Inferior parietal cortex (tissue), 1 donor: ENCODE measurements around the gene DTD1.

ENCODE experiments used
- DNase-seq: peaks from one replicate; pipeline ENCODE4 v3.0.0-alpha.2; 2016; ENCODE audit errors: extremely low spot score

Gene DTD1

GRCh38 chr20:18795366-18795765 lies 207.5 kb downstream of the DTD1 start:
- no peak for DNase-seq

DNA sequence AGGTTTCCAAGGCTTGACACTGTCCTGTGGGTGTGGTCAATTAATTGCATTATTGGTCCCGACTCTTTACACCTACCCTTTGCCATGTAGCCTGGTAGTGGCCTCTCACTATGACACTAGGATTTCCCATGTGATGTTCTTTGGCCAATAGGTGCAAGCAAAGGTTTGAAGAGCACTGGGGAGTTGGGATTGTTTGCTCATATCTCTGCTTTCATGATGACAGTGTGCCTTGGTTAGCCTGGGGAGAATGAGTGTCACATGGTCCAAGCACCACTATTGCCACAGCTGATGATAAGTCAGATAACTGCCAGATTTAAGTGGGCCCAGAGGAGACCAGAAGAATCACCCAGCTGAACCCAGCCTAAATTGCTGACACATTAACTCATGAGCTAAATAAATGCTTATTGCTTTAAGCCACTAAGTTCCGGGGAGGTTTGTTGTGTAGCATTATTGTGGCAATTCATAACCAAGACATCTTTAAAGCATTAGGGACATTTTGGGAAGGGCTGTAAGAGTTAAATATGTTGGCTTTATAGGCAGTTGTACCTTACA lies 208.5 kb downstream of the DTD1 start:
- no peak for DNase-seq

GRCh38 chr20:18801516-18801915 lies 213.7 kb downstream of the DTD1 start:
- no peak for DNase-seq

- DNase-seq = no peak
Observed at GRCh38 chr20:18802012-18802634, 214.3 kb downstream of the DTD1 start.

DNA sequence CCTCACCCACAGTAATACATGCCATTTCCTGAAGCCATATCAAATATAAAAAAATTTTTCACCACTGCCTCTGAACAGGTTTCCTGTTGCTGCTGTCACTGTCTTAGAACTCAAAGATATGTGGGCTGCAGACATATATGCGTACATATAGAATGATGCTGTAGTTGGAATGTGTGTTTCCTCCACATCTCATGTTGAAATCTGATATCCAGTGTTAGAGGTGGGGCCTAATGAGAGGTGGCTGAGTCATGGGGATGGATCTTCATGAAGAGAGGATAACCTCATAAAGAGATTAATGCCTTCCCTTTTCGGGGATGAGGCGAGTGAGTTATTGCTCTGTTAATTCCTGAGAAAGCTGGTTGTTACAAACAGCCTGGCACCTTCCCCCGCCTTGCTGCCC lies 218.0 kb downstream of the DTD1 start:
- no peak for DNase-seq

- DNase-seq = no peak
Observed at GRCh38 chr20:18808712-18809111, 220.9 kb downstream of the DTD1 start.

- no peak for DNase-seq
Observed at GRCh38 chr20:18811186-18811585, 223.3 kb downstream of the DTD1 start.

DNA sequence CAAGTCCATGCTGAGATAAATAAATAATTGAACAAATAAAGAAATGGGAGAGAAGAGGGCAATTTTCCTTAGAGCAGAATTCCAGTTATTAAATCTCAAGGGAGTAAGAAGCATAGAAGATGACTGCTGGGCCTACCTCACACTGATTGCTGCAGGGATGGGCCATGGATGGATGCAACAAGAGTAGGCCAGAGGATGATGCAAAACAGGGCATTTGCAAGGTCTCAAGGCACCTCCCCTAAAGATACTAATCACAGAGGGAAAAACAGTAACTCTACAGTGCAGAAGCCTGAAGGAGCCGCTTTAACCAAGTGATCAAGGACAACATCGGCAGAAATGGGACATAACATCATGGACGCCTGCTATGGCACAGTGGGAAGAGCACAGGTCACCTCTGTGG lies 224.1 kb downstream of the DTD1 start:
- no peak for DNase-seq

GRCh38 chr20:18813483-18813882 lies 225.6 kb downstream of the DTD1 start, which contains the start of gene SCP2D1:
TSS of gene SCP2D1 (plus strand) at chr20:18813783. CDS start at chr20:18813816, 33 bp downstream.
- no peak for DNase-seq

GRCh38 chr20:18815194-18815942 lies 227.5 kb downstream of the DTD1 start:
- no peak for DNase-seq
